H1 (cell line): ENCODE results near the gene TAF3. TPM values are rescaled to one million over a fixed set of nuclear protein-coding genes. Genes with fewer than 3 reads are reported as not detected.
A peak's percentile ranks its signal among the peaks of the same experiment; 100 is the strongest.

ENCODE experiments used
- CTCF ChIA-PET: fragments of 300-600 bp; sonication (Branson Sonifier 250); formaldehyde crosslinking; loops from one replicate; lab custom pipeline; 2021; ENCODE audit not compliant: partially characterized antibody; lab: Charles Lee
- POLR2A ChIA-PET: fragments of 300-600 bp; sonication (Branson Sonifier 250); formaldehyde crosslinking; loops from one replicate; lab custom pipeline; 2021; ENCODE audit warnings: inconsistent platforms; ENCODE audit not compliant: partially characterized antibody; lab: Charles Lee
- DNase-seq, 2 experiments: peaks; one replicate each; pipeline versions ENCODE4 v3.0.0 to v3.0.0-alpha.2; 2010 to 2022; ENCODE audit warnings: low spot score in 2 of 2, low read depth in 1 of 2, mixed read lengths in 1 of 2
- FAIRE-seq: peaks from 2 replicates; lab custom pipeline; 2011; peaks lifted over from hg19 to GRCh38; lab: Jason Lieb, UNC
- H2AFZ ChIP-seq: 2 replicates; pipeline ENCODE4 v1.8.1; 2012; ENCODE audit warnings: low read length, inconsistent platforms
- H2AK5ac ChIP-seq: 2 replicates; pipeline ENCODE4 v1.6.1; 2013; ENCODE audit warnings: low read depth, low read length
- H2BK120ac ChIP-seq: replicated peaks from 2 replicates; pipeline ENCODE3; 2013; ENCODE audit warnings: low read depth, low read length, inconsistent platforms
- H2BK12ac ChIP-seq: 2 replicates; pipeline ENCODE4 v1.6.1; 2013; ENCODE audit warnings: low read depth, low read length
- H2BK15ac ChIP-seq: 2 replicates; pipeline ENCODE4 v1.6.1; 2013; ENCODE audit warnings: low read length
- H2BK20ac ChIP-seq: 2 replicates; pipeline ENCODE4 v1.6.1; 2013; ENCODE audit warnings: low read length
- H2BK5ac ChIP-seq: 2 replicates; pipeline ENCODE4 v1.6.1; 2013; ENCODE audit warnings: low read depth, low read length
- H3K14ac ChIP-seq: 2 replicates; pipeline ENCODE4 v1.6.1; 2013; ENCODE audit warnings: inconsistent platforms; ENCODE audit not compliant: insufficient read length
- H3K18ac ChIP-seq: 2 replicates; pipeline ENCODE4 v1.6.1; 2013; ENCODE audit warnings: low read length; ENCODE audit errors: extremely low read depth
- H3K23ac ChIP-seq: 2 replicates; pipeline ENCODE4 v1.6.1; 2013; ENCODE audit warnings: inconsistent platforms; ENCODE audit not compliant: insufficient read length
- H3K23me2 ChIP-seq: 2 replicates; pipeline ENCODE4 v1.6.1; 2013; ENCODE audit warnings: low read depth, low read length
- H3K27ac ChIP-seq: 2 replicates; pipeline ENCODE4 v1.6.1; 2011; ENCODE audit warnings: low read depth, low read length, inconsistent platforms
- H3K27me3 ChIP-seq, 4 experiments: replicated peaks in 1 of 4; 1 replicate in 1 of 4; 2 replicates in 3 of 4; pipeline versions ENCODE4 v1.6.1 to v1.8.1; 2011 to 2013; ENCODE audit warnings: low read length in 3 of 4, mild to moderate bottlenecking in 3 of 4, inconsistent platforms in 2 of 4, mixed read lengths in 2 of 4, moderate library complexity in 1 of 4; ENCODE audit not compliant: control insufficient read depth in 3 of 4, insufficient read depth in 3 of 4; ENCODE audit errors: extremely low read depth in 1 of 4
- H3K36me3 ChIP-seq, 4 experiments: 2 replicates each; pipeline versions ENCODE4 v1.6.1 to v1.8.1; 2011 to 2013; ENCODE audit warnings: mild to moderate bottlenecking in 4 of 4, low read length in 3 of 4, moderate library complexity in 2 of 4, control low read depth in 1 of 4, inconsistent platforms in 1 of 4; ENCODE audit not compliant: insufficient read depth in 4 of 4, control insufficient read depth in 2 of 4
- H3K4ac ChIP-seq: replicated peaks from 2 replicates; pipeline ENCODE3; 2013; ENCODE audit warnings: low read length, low read depth, mixed read lengths, inconsistent platforms; ENCODE audit not compliant: insufficient read length
- H3K4me1 ChIP-seq, 4 experiments: replicated peaks in 1 of 4; 1 replicate in 1 of 4; 2 replicates in 3 of 4; pipeline versions ENCODE4 v1.6.1 to v1.8.1; 2011 to 2013; ENCODE audit warnings: low read length in 3 of 4, inconsistent platforms in 2 of 4, mixed read lengths in 1 of 4; ENCODE audit not compliant: insufficient read depth in 4 of 4, control insufficient read depth in 3 of 4
- H3K4me2 ChIP-seq, 2 experiments: 2 replicates each; pipeline versions ENCODE4 v1.6.1 to v1.8.1; 2011 to 2013; ENCODE audit warnings: low read depth in 2 of 2, low read length in 2 of 2, control low read depth in 1 of 2, inconsistent platforms in 1 of 2, mild to moderate bottlenecking in 1 of 2; ENCODE audit not compliant: insufficient read depth in 1 of 2
- H3K4me3 ChIP-seq, 4 experiments: fragments of 200-600, 300-600 bp in 1 of 4; sonication (generic), shearing (Covaris generic), sonication (Bioruptor Twin) in 1 of 4; 2 replicates each; pipeline versions ENCODE4 v1.5.1 to v1.8.1; 2011 to 2016; ENCODE audit warnings: low read length in 4 of 4, low read depth in 3 of 4, control low read depth in 2 of 4, inconsistent platforms in 2 of 4, mild to moderate bottlenecking in 2 of 4, mixed read lengths in 1 of 4, moderate library complexity in 1 of 4; ENCODE audit not compliant: insufficient read depth in 2 of 4; ENCODE audit errors: extremely low read depth in 1 of 4
- H3K56ac ChIP-seq: replicated peaks from 2 replicates; pipeline ENCODE3; 2013; ENCODE audit warnings: low read depth, mild to moderate bottlenecking, mixed read lengths, low read length, inconsistent platforms; ENCODE audit not compliant: insufficient read length
- H3K79me1 ChIP-seq: 2 replicates; pipeline ENCODE4 v1.6.1; 2013; ENCODE audit warnings: low read depth, low read length, control low read depth
- H3K79me2 ChIP-seq, 2 experiments: 2 replicates each; pipeline versions ENCODE4 v1.6.1 to v1.8.1; 2012 to 2013; ENCODE audit warnings: low read length in 2 of 2, mild to moderate bottlenecking in 2 of 2, inconsistent platforms in 1 of 2; ENCODE audit not compliant: insufficient read depth in 2 of 2, control insufficient read depth in 1 of 2
- H3K9ac ChIP-seq, 4 experiments: replicated peaks in 1 of 4; 1 replicate in 1 of 4; 2 replicates in 3 of 4; pipeline versions ENCODE4 v1.6.1 to v1.8.1; 2011 to 2013; ENCODE audit warnings: low read depth in 3 of 4, low read length in 3 of 4, control low read depth in 2 of 4, mild to moderate bottlenecking in 2 of 4, moderate library complexity in 2 of 4, inconsistent platforms in 1 of 4; ENCODE audit errors: extremely low read depth in 1 of 4
- H3K9me3 ChIP-seq, 2 experiments: 2 replicates each; pipeline versions ENCODE4 v1.6.1 to v1.8.1; 2012 to 2013; ENCODE audit warnings: mild to moderate bottlenecking in 2 of 2, moderate library complexity in 2 of 2, control low read depth in 1 of 2, inconsistent platforms in 1 of 2, low read depth in 1 of 2, low read length in 1 of 2, mixed read lengths in 1 of 2; ENCODE audit not compliant: insufficient read depth in 2 of 2
- H4K20me1 ChIP-seq, 2 experiments: replicated peaks in 1 of 2; 2 replicates each; pipeline versions ENCODE3 to v1.8.1; 2011 to 2013; ENCODE audit warnings: inconsistent platforms in 2 of 2, low read length in 2 of 2, mild to moderate bottlenecking in 1 of 2; ENCODE audit not compliant: insufficient read depth in 2 of 2, control insufficient read depth in 1 of 2
- H4K5ac ChIP-seq: 2 replicates; pipeline ENCODE4 v1.6.1; 2013; ENCODE audit warnings: low read length, low read depth, mixed read lengths, inconsistent platforms; ENCODE audit not compliant: insufficient read length
- H4K8ac ChIP-seq: 2 replicates; pipeline ENCODE4 v1.8.0; 2013; ENCODE audit warnings: mild to moderate bottlenecking, moderate library complexity, low read length, inconsistent platforms; ENCODE audit not compliant: insufficient read depth; ENCODE audit errors: extremely low read depth
- H4K91ac ChIP-seq: replicated peaks from 2 replicates; pipeline ENCODE3; 2013; ENCODE audit warnings: low read length, mixed read lengths, inconsistent platforms; ENCODE audit not compliant: insufficient read length
- CHD2 ChIP-seq: IDR thresholded peaks from 2 replicates; pipeline ENCODE4 v1.6.1; 2012; ENCODE audit warnings: low read length, improper control_type of control experiment
- CREB1 ChIP-seq: IDR thresholded peaks from 2 replicates; pipeline ENCODE4 v1.6.1; 2012; ENCODE audit warnings: inconsistent platforms
- KDM4A ChIP-seq: IDR thresholded peaks from one replicate; pipeline ENCODE4 v1.7.1; 2012; ENCODE audit warnings: low read depth, mild to moderate bottlenecking, moderate library complexity, low read length, inconsistent platforms; ENCODE audit not compliant: severe bottlenecking
- POLR2AphosphoS5 ChIP-seq: IDR thresholded peaks from 2 replicates; pipeline ENCODE4 v1.6.1; 2011; ENCODE audit warnings: low read depth, low read length
- RXRA ChIP-seq: IDR thresholded peaks from 2 replicates; pipeline ENCODE4 v1.6.1; 2011; ENCODE audit warnings: low read depth, mild to moderate bottlenecking, low read length, moderate library complexity; ENCODE audit not compliant: insufficient read depth
- TAF7 ChIP-seq: optimal IDR thresholded peaks from 2 replicates; pipeline ENCODE3; 2011; ENCODE audit warnings: low read depth, mild to moderate bottlenecking, inconsistent platforms, low read length, moderate library complexity, borderline replicate concordance
- WGBS, 2 experiments: shearing (Covaris generic) in 1 of 2; methylation state at CpG; one replicate each; pipeline versions ENCODE4 v1.1.6 to v1.1.7; 2013 to 2015; ENCODE audit warnings: low lambda C conversion rate in 2 of 2, mixed read lengths in 2 of 2, inconsistent platforms in 1 of 2, low coverage in 1 of 2, missing lambda C conversion rate in 1 of 2; ENCODE audit not compliant: insufficient replicate concordance in 2 of 2, insufficient coverage in 1 of 2, insufficient read length in 1 of 2; ENCODE audit errors: extremely low coverage in 1 of 2, missing lambda C conversion rate in 1 of 2; 5-methylcytosine and 5-hydroxymethylcytosine counted together
- polyA plus RNA-seq, 7 experiments: library from polyadenylated mRNA; depleted of rRNA in 3 of 7; stranded (reverse) in 5 of 7; unstranded in 2 of 7; fragments of >200 nt in 5 of 7; fragments of 200-250 nt in 2 of 7; gene quantifications; 1 replicate in 5 of 7; 2 replicates in 1 of 7; 4 replicates in 1 of 7; pipeline versions ENCODE4 v1.2.1 to v1.2.3, GENCODE V29; 2011 to 2013; ENCODE audit warnings: missing spikeins in 2 of 7, mixed read lengths in 2 of 7
- total RNA-seq: library from RNA; stranded (reverse); fragmentation: NEBNext Ultra II Directional; extraction: Animal tissue kit (Norgen Biotek cat#: 25700); gene quantifications from 2 replicates; pipeline ENCODE4 v1.2.1, GENCODE V29; 2021
- TF ChIP-seq, protein P1 (sequence below): IDR thresholded peaks from 2 replicates; pipeline ENCODE4 v1.6.1; 2012; ENCODE audit warnings: inconsistent platforms
- TF ChIP-seq, protein P2 (sequence below), 3 experiments: IDR thresholded peaks; 1 replicate in 2 of 3; 2 replicates in 1 of 3; pipeline versions ENCODE4 v1.5.1 to v1.6.1; 2011; ENCODE audit warnings: low read length in 3 of 3, mild to moderate bottlenecking in 3 of 3, inconsistent platforms in 2 of 3, low read depth in 1 of 3, moderate library complexity in 1 of 3; ENCODE audit not compliant: insufficient read depth in 1 of 3; ENCODE audit errors: control extremely low read depth in 1 of 3

TAF3 gene
- total and polyA plus RNA-seq, 2 of the 8 experiments (the other 6 are each of a cell fraction or from before 2014, with no cell fraction given) = 1.5 to 11.2 TPM

DNA sequence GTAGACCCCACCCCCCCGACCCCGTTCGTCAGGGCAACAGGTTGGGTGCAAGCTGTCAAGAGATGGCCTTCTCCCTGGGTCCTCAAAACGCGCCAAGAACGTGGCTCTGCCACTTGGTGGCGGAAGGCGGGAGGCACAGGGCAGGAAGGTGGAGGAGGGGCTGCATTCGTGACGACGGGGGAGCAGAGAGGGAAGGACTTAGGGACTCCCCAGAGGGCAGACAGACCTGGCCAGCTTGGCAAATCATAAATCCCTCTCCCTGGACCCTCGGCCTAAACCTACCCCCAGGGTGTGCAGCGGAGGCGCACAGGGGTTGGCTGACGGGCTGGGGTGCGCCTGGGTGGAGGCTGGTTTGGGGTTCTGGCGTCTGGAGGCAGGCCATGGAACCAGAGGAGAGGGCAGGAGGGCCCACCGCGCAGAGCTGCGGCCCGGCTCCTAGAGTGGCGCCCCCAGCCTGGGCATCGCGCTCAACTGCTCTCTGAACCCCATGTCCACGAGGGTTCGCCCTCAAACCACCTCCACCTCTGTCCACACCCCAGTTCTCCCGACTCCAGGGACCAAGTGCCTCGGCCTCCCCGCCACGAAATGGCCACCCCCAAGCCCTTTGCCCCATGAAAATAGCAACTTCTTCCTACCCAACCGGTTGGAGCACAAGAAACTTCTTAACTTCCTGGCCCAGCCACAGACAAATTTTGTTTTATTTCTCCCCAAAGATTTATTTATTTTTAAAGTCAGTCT, 225.4 kb downstream of the TAF3 start:
- Histone ChIP-seq H3K9me3 (no peaks in the 10 kb centered on the region), H2BK5ac (no peak overlapping the region), H2BK120ac (no peak overlapping the region), H2AFZ (no peak overlapping the region), H3K79me1 (no peaks in the 10 kb centered on the region; the same call in 1 of the 2 replicates), H3K4me2 (peak overlapping the region; percentile 59 to 84), H3K23me2 (no peaks in the 10 kb centered on the region), H3K4me1 (peaks cover 9 to 53% (median 29%) of the 10 kb centered on the region in 4 experiments), H4K8ac (no peak overlapping the region), H4K91ac (no peak overlapping the region), H3K4me3 (peak overlapping the region; percentile 7 to 58 (median 19); a peak in 6 of 8 replicates), H2AK5ac (no peak overlapping the region), H3K56ac (no peak overlapping the region), H2BK20ac (no peak overlapping the region), H4K20me1 (peaks cover 25 to 28% of the 10 kb centered on the region in 2 experiments), H3K23ac (no peak overlapping the region), H2BK15ac (no peak overlapping the region; the same call in 1 of the 2 replicates), H3K27ac (no peak overlapping the region), H2BK12ac (0 out of 2 replicates have a peak overlapping the region, but pooled peaks have one; percentile 68), H3K79me2 (no peaks in the 10 kb centered on the region), H3K14ac (no peak overlapping the region), H3K4ac (no peak overlapping the region), H3K9ac (no peak overlapping the region), H3K18ac (peak overlapping the region; percentile 24; the same call in 1 of the 2 replicates), H3K36me3 (no peaks in the 10 kb centered on the region; a peak in 1 of 8 replicates), H3K27me3 (peaks cover 89 to 100% (median 100%) of the 10 kb centered on the region in 4 experiments), H4K5ac (no peak overlapping the region)
- DNase-seq (peak in 1 of 2 experiments; percentile 76), FAIRE-seq (no peak)
- ChIA-PET POLR2A (interaction anchor here (1.1 kb wide), 1 partner anchor 17 kb away, joined by 5 read pairs; no protein-coding TSS in a partner anchor), CTCF (no interaction called here)
- WGBS, 2 experiments = 3% methylated on average over 30 of the region's 31 CpGs; no CpG with 5 or more reads in 1 of the 2 experiments
- TF ChIP-seq CREB1 (peak; percentile 59; the same call in 1 of the 2 replicates), RXRA (no peak), POLR2AphosphoS5 (no peak), TAF7 (no peak), CHD2 (no peak), KDM4A (peak; percentile 65)
- TF ChIP-seq, protein P1, sequence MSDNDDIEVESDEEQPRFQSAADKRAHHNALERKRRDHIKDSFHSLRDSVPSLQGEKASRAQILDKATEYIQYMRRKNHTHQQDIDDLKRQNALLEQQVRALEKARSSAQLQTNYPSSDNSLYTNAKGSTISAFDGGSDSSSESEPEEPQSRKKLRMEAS = peak; percentile 97
- TF ChIP-seq, protein P2, sequence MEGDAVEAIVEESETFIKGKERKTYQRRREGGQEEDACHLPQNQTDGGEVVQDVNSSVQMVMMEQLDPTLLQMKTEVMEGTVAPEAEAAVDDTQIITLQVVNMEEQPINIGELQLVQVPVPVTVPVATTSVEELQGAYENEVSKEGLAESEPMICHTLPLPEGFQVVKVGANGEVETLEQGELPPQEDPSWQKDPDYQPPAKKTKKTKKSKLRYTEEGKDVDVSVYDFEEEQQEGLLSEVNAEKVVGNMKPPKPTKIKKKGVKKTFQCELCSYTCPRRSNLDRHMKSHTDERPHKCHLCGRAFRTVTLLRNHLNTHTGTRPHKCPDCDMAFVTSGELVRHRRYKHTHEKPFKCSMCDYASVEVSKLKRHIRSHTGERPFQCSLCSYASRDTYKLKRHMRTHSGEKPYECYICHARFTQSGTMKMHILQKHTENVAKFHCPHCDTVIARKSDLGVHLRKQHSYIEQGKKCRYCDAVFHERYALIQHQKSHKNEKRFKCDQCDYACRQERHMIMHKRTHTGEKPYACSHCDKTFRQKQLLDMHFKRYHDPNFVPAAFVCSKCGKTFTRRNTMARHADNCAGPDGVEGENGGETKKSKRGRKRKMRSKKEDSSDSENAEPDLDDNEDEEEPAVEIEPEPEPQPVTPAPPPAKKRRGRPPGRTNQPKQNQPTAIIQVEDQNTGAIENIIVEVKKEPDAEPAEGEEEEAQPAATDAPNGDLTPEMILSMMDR (IDR thresholded peaks at IDR 0.05; ENCODE audit: control extremely low read depth in 1 of 3, insufficient read depth in 1 of 3, low read depth in 1 of 3, low read length in 3 of 3) = peak; percentile 19 to 59 (median 49); a peak in 3 of 4 replicates
